GM23338 (cell line): ENCODE results near the gene RTEL1.

Experiments
- CREB1 ChIP-seq: fragments of 250-450 bp; sonication (Bioruptor Pico); IDR thresholded peaks from 2 replicates; pipeline ENCODE4 v1.5.0; 2020; ENCODE audit warnings: low read depth, mild to moderate bottlenecking, moderate library complexity
- CTCF ChIP-seq, 2 experiments: fragments of 200-600 bp in 1 of 2; sonication (generic) in 1 of 2; conservative IDR thresholded peaks; 2 replicates each; pipeline versions ENCODE4 v1.5.1 to v1.6.1; 2016 to 2017; ENCODE audit warnings: antibody characterized with exemption in 2 of 2, low read depth in 2 of 2, mild to moderate bottlenecking in 2 of 2, moderate library complexity in 1 of 2
- EZH2 ChIP-seq: fragments of 200-600 bp; sonication (generic); IDR thresholded peaks from one replicate; pipeline ENCODE4 v1.8.0; 2017; ENCODE audit warnings: antibody characterized with exemption, mild to moderate bottlenecking, low read depth; ENCODE audit not compliant: unreplicated experiment
- JUNB ChIP-seq: IDR thresholded peaks from one replicate; pipeline ENCODE4 v1.6.1; 2016; ENCODE audit warnings: antibody characterized with exemption; ENCODE audit not compliant: unreplicated experiment
- POLR2AphosphoS5 ChIP-seq: IDR thresholded peaks from 2 replicates; pipeline ENCODE4 v1.6.1; 2016; ENCODE audit warnings: antibody characterized with exemption, low read depth

GRCh38 chr20:63635431-63636141 is 22.5 kb upstream of the RTEL1 start:
- TF ChIP-seq POLR2AphosphoS5 (no peak), JUNB (no peak), CTCF (conservative IDR thresholded peaks at IDR 0.05; ENCODE audit: low read depth in 2 of 2) (no peak), EZH2 (no peak), CREB1 (CRISPR knock-in tag) (no peak)
